Cardiac muscle cell (in vitro differentiated cells and primary cell): Measurements from ENCODE around the gene STAT5A. TPM values are rescaled to one million over a fixed set of nuclear protein-coding genes. Genes with fewer than 3 reads are reported as not detected.
"Not testable (repeated sequence)": the region's sequence is repeated elsewhere in the genome, so short reads cannot be mapped to it uniquely, and the experiment has no call there.

Experiments
- DNase-seq, 2 donors: peaks; one replicate each; pipeline versions ENCODE4 v3.0.0 to v3.0.0-alpha.2; 2010 to 2017; ENCODE audit warnings: low read depth in 1 of 2, low spot score in 1 of 2
- H3K27ac ChIP-seq: fragments of 200-600 bp; sonication (generic); 2 replicates; pipeline ENCODE4 v1.5.1; 2016
- H3K27me3 ChIP-seq: fragments of 200-600 bp; sonication (generic); 2 replicates; pipeline ENCODE4 v1.6.0; 2016; ENCODE audit warnings: control low read depth
- H3K36me3 ChIP-seq: fragments of 200-600 bp; sonication (generic); 2 replicates; pipeline ENCODE4 v1.5.1; 2016; ENCODE audit warnings: control low read depth
- H3K4me1 ChIP-seq: fragments of 200-600 bp; sonication (generic); 2 replicates; pipeline ENCODE4 v1.8.1; 2017; ENCODE audit warnings: low read depth, mild to moderate bottlenecking, mixed run types
- H3K4me3 ChIP-seq: fragments of 200-600 bp; sonication (generic); 2 replicates; pipeline ENCODE4 v1.5.1; 2016; ENCODE audit warnings: mild to moderate bottlenecking
- H3K9me3 ChIP-seq: fragments of 200-600 bp; sonication (generic); 2 replicates; pipeline ENCODE4 v1.5.1; 2017; ENCODE audit warnings: low read depth, mild to moderate bottlenecking, control low read depth
- polyA plus RNA-seq: library from polyadenylated mRNA; unstranded; fragments of >200 nt; fragmentation: Nextera tagmentation; extraction: Ambion mirVana; gene quantifications from 2 replicates; pipeline ENCODE4 v1.2.1, GENCODE V29; 2016
- total RNA-seq: library from RNA; depleted of rRNA; stranded (reverse); fragments of >200 nt; gene quantifications from 2 replicates; pipeline ENCODE4 v1.2.3, GENCODE V29; 2016
- TF ChIP-seq, protein P1 (sequence below): IDR thresholded peaks from 2 replicates; pipeline ENCODE4 v1.5.1; 2012; ENCODE audit warnings: low read depth, mild to moderate bottlenecking, low read length

The STAT5A gene
- total and polyA plus RNA-seq, 2 experiments from 2014 or later, result 8.2 to 12.2 TPM

GRCh38 chr17:42315402-42316156 lies 27.3 kb downstream of the STAT5A start:
- H3K36me3 ChIP-seq, result peaks cover 10% of the 10 kb centered on the region
- H3K4me1 ChIP-seq, result peaks cover 21% of the 10 kb centered on the region
- H3K27ac ChIP-seq, result no peak overlapping the region
- no peaks in the 10 kb centered on the region for H3K9me3 ChIP-seq
- TF ChIP-seq, protein P1, sequence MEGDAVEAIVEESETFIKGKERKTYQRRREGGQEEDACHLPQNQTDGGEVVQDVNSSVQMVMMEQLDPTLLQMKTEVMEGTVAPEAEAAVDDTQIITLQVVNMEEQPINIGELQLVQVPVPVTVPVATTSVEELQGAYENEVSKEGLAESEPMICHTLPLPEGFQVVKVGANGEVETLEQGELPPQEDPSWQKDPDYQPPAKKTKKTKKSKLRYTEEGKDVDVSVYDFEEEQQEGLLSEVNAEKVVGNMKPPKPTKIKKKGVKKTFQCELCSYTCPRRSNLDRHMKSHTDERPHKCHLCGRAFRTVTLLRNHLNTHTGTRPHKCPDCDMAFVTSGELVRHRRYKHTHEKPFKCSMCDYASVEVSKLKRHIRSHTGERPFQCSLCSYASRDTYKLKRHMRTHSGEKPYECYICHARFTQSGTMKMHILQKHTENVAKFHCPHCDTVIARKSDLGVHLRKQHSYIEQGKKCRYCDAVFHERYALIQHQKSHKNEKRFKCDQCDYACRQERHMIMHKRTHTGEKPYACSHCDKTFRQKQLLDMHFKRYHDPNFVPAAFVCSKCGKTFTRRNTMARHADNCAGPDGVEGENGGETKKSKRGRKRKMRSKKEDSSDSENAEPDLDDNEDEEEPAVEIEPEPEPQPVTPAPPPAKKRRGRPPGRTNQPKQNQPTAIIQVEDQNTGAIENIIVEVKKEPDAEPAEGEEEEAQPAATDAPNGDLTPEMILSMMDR, result no peak
- H3K4me3 ChIP-seq, result no peak overlapping the region
- H3K27me3 ChIP-seq, result no peaks in the 10 kb centered on the region
- no peak for DNase-seq

GRCh38 chr17:42316755-42317154 lies 28.5 kb downstream of the STAT5A start:
- no peak for DNase-seq
- Histone ChIP-seq H3K4me3 (no peak overlapping the region), H3K27me3 (no peaks in the 10 kb centered on the region), H3K36me3 (peaks cover 15% of the 10 kb centered on the region), H3K9me3 (no peaks in the 10 kb centered on the region), H3K27ac (no peak overlapping the region), H3K4me1 (peaks cover 15% of the 10 kb centered on the region)
- TF ChIP-seq, protein P1, result no peak

- no peak for DNase-seq
- peaks cover 11% of the 10 kb centered on the region for H3K4me1 ChIP-seq
- H3K9me3 ChIP-seq, result no peaks in the 10 kb centered on the region
- no peak overlapping the region for H3K27ac ChIP-seq
- no peak overlapping the region for H3K4me3 ChIP-seq
- H3K27me3 ChIP-seq, result no peaks in the 10 kb centered on the region
- TF ChIP-seq, protein P1, result no peak
- H3K36me3 ChIP-seq, result peaks cover 21% of the 10 kb centered on the region
Measured at GRCh38 chr17:42317266-42317845, 29.1 kb downstream of the STAT5A start.

GRCh38 chr17:42317967-42318366 lies 29.7 kb downstream of the STAT5A start:
- not testable (repeated sequence) for H3K4me3 ChIP-seq, H3K4me1 ChIP-seq, H3K9me3 ChIP-seq, H3K27me3 ChIP-seq, DNase-seq, H3K27ac ChIP-seq
- peaks cover 23% of the 10 kb centered on the region for H3K36me3 ChIP-seq

DNA sequence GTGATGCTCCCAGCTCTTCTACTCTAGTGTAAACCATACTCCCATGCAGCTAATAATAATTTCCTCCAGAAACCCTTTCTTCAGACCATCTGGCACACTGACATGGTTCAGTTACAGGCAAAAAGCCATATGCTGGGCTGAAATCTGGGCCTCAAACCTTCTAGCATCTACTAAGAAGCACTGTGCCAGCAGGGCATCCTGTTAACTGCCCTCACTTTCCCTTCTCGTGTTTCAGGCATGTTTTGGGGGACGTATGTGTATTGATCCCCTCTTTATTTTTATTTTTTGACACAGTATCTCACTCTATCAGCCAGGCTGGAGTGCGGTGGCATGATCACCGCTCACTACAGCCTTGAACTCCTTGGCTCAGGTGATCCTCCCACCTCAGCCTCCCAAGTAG lies 33.3 kb downstream of the STAT5A start:
- no peaks in the 10 kb centered on the region for H3K9me3 ChIP-seq
- no peak overlapping the region for H3K4me3 ChIP-seq
- TF ChIP-seq, protein P1, result no peak
- DNase-seq, result no peak
- H3K27me3 ChIP-seq, result no peaks in the 10 kb centered on the region
- no peak overlapping the region for H3K27ac ChIP-seq
- peaks cover 29% of the 10 kb centered on the region for H3K36me3 ChIP-seq
- no peaks in the 10 kb centered on the region for H3K4me1 ChIP-seq

DNA sequence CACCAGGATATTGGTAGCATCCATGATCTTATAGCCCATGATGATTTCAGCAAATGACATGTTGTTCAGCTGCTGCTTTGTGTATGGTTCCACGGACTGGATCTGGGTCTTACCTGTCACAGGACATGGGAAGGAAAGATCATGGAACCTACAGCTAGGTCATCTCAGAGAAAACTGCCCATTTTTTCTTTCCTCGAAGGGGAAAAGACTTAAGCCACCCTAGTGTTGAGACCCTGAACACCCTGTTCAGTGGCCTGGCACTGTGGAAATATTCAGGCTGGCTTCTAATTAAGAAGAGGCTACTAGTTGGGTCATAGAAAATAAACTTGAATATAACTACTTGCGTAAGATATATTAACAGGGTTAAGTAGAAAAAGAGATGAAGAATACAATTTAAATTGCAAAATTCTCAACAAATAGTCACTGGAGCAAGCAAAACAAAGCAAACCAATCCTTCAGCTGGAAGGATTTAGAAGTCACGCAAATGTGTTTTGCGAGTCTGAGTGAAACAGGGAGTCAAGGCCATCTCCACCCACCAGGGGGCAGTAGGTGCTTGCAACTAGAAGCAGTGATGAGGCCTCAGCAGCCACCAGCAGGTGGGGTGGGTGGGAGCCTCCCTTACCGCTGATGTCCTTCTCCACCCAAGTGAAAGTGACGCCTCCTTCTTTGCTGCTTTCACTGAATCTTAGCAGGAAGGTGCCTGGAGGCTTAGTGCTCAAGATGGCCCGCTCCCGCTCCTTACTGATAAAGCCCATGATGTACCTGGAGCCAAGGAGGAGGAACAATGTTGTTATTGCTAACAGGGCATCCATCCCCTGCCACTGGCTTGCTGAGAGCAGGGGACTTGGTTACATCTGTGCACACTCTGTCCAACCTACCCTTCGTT lies 34.3 kb downstream of the STAT5A start:
- TF ChIP-seq, protein P1, result peak; percentile 99
- Histone ChIP-seq H3K9me3 (no peaks in the 10 kb centered on the region), H3K27me3 (no peaks in the 10 kb centered on the region), H3K4me3 (no peak overlapping the region), H3K4me1 (no peaks in the 10 kb centered on the region), H3K27ac (peak overlapping the region; percentile 31), H3K36me3 (peaks cover 38% of the 10 kb centered on the region)
- DNase-seq, result peak; percentile 94 to 95
